GM21447 (cell line): ENCODE data around the gene CERK.

Experiments
- ATAC-seq: cut with Tn5 transposase; IDR thresholded peaks from one replicate; pipeline ENCODE4 v1.9.1; 2021; ENCODE audit not compliant: unreplicated experiment

The CERK gene

GRCh38 chr22:46663436-46664100 is 74.5 kb downstream of the CERK start:
- no peak for ATAC-seq

- no peak for ATAC-seq
Observed at GRCh38 chr22:46663001-46663400, 75.1 kb downstream of the CERK start.

GRCh38 chr22:46662226-46662625 is 75.8 kb downstream of the CERK start:
- ATAC-seq, result no peak

GRCh38 chr22:46661221-46661851 is 76.7 kb downstream of the CERK start:
- ATAC-seq, result no peak

- no peak for ATAC-seq
Observed at GRCh38 chr22:46660604-46661201, 77.3 kb downstream of the CERK start.

GRCh38 chr22:46659791-46660186 is 78.3 kb downstream of the CERK start:
- no peak for ATAC-seq

GRCh38 chr22:46659059-46659790 is 78.8 kb downstream of the CERK start:
- ATAC-seq, result no peak

- no peak for ATAC-seq
Observed at GRCh38 chr22:46657996-46658947, 79.8 kb downstream of the CERK start.

GRCh38 chr22:46657655-46657953 is 80.4 kb downstream of the CERK start:
- ATAC-seq, result no peak

GRCh38 chr22:46656856-46657654 is 81.0 kb downstream of the CERK start:
- no peak for ATAC-seq

GRCh38 chr22:46655861-46656608 is 82.0 kb downstream of the CERK start:
- ATAC-seq, result no peak

GRCh38 chr22:46654927-46655595 is 83.0 kb downstream of the CERK start:
- no peak for ATAC-seq

- ATAC-seq, result no peak
Observed at GRCh38 chr22:46654426-46654825, 83.6 kb downstream of the CERK start.

- no peak for ATAC-seq
Observed at GRCh38 chr22:46653596-46653995, 84.5 kb downstream of the CERK start.

- ATAC-seq, result no peak
Observed at GRCh38 chr22:46652847-46653331, 85.2 kb downstream of the CERK start.

GRCh38 chr22:46652081-46652846 is 85.8 kb downstream of the CERK start:
- no peak for ATAC-seq

- ATAC-seq, result no peak
Observed at GRCh38 chr22:46651316-46651715, 86.7 kb downstream of the CERK start.
